Activated effector memory CD4-positive, alpha-beta T cell treated with anti-CD3 and anti-CD28 coated beads, Interleukin-2, amount 50 U/mL, for 16 hours (primary cell): ENCODE data around the gene SNED1.

Source experiments
- DNase-seq: peaks from one replicate; pipeline ENCODE4 v3.0.0-alpha.2; 2020

Gene SNED1

GRCh38 chr2:241007111-241007510 is 8.7 kb downstream of the SNED1 start:
- no peak for DNase-seq

- DNase-seq = no peak
Observed at GRCh38 chr2:241007880-241008710, 9.7 kb downstream of the SNED1 start.

GRCh38 chr2:241008711-241009121 is 10.3 kb downstream of the SNED1 start:
- no peak for DNase-seq

DNA sequence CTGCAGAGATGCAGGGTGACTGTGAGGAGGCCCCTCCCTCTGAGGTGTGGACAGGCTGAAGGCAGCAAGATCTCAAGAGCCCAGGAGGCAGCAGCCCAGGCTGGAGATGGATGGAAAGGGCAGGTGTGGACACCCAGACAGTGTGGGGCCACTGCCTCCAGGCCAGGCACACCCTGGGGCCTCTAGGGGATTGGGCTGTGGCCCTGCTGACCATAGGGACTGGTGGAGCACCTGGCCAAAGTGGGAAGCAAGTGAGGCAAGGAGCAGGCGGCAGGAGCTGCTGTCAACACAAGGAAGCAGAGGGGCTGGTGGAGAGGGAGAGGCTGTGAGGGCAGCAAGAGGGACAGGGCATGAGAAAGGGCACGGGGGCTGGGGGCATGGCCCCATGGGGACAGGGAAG is 10.8 kb downstream of the SNED1 start:
- DNase-seq = no peak

GRCh38 chr2:241009601-241010530 is 11.4 kb downstream of the SNED1 start:
- DNase-seq = peak; percentile 71

DNA sequence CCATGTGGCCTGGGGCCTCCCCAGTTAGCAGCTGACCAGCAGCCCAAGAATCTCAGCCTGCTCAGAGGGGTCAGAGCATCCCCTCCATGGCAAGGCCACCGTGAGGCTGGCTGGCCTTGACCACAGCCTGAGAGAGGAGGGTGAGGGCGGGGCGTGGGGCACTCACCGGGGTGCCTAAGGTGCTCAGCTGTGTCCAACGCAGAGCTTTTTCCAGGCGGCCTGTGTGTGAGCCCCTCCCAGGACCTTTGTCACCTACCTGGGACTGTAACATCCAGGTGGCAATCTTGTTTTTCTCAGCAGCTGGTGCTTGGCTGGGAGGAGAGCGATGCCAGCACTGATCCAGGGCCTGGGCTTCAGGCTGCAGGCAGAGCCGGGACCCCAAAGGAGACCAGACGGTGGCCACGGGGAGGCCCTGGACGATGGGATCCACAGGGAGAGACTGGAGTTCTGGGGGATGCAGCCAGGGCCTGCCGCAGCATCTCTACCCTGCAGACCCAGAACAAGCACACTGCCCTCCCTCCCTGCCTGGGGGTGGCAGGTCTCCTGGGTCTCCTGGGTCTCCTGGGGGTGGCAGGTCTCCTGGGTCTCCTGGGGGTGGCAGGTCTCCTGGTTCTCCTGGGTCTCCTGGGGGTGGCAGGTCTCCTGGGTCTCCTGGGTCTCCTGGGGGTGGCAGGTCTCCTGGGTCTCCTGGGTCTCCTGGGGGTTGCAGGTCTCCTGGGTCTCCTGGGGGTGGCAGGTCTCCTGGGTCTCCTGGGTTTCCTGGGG is 12.3 kb downstream of the SNED1 start:
- DNase-seq = no peak

GRCh38 chr2:241011296-241011600 is 12.8 kb downstream of the SNED1 start:
- no peak for DNase-seq

- no peak for DNase-seq
Observed at GRCh38 chr2:241011751-241012510, 13.5 kb downstream of the SNED1 start.

- DNase-seq = no peak
Observed at GRCh38 chr2:241014224-241014623, 15.8 kb downstream of the SNED1 start.

DNA sequence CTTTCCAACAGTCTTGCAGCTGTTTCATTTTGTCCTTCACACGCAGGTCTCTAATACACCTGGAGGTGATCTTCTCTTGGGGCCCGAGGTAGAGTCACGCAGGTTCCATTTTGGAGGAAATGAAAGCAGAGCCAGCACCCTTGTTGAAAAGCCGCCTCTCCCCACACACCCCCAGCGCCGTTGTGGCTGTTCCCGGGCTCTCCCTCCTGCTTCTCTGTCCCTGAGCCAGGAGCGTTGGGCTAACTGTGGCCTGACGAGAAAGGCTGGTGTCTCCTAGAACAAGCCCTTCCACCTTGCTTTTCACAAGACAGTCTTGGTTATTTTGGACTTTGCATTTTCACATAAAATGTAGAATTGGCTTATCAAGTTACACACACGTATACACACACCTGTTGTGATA is 16.3 kb downstream of the SNED1 start:
- no peak for DNase-seq

- no peak for DNase-seq
Observed at GRCh38 chr2:241015439-241015838, 17.0 kb downstream of the SNED1 start.

GRCh38 chr2:241017228-241017940 is 19.0 kb downstream of the SNED1 start:
- no peak for DNase-seq

DNA sequence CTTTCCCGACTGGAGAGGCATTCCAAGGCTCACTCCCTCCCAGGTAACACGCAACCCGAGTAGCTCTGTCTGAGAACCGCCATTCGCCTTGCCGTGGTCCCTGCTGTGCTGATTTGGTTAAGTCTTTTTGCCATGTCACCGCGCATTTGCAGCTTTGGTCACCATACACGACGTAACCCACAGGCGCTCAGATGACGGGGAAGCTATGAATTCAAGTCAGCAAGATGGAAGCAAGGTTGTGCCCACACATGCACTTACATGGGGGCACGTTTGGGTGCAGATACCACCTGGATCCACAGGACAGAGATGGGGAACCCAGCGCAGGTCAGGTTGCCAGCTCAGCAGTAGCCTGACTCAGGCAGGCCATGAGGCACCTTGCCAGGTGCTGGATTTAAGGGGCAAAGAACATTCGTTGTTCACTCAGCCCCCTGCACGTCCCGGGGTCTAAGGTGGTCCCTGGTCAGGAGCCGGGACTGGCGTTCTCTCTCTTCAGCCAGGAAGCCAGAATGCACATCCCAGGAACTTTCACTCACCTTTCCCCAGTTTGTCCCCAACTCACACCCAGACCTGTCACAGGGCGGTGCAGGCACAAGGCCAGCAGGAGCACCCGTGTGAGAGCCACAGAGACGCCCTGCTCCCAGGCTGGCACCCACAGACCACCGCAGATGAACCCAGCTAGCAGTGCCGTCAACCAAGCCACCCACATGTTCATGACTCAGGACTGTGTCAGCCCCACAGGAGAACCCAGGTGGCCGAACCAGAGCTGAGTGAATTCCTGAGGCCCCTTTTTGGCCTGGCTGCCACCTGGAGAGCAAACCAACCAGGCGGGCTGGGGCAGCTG is 19.9 kb downstream of the SNED1 start:
- no peak for DNase-seq

DNA sequence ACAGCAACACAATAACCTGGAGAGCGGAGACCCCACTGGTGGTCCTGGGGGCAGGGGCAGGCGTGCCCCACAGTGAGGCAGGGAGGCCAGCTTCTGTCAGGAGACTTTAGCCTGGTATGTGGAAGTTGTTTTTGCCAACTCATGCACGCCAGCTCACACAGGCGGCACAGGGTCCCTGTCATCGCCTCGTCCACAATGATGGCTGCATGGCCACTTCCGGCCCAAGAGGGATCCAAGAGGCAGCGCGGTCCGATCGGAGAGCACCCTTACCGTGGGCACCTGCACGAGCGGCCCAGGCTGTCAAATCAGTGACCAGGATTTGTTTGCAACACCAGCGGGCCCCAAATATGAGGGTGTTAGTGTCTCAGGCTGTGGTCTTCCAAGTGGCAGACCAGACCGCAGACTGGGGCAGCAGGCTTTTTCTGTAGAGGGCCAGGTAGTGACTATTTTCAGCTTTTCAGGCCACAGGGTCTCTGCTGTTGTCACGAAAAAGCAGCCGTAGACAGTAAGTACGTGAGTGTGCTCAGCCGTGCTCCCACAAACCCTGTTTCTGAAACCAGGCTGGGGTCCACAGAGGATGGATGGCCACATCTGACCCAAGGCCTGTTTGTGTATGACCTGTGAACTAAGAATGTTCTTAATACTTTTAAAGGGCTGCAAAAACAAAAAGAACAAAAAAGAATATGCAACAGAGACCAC is 21.2 kb downstream of the SNED1 start:
- no peak for DNase-seq

DNA sequence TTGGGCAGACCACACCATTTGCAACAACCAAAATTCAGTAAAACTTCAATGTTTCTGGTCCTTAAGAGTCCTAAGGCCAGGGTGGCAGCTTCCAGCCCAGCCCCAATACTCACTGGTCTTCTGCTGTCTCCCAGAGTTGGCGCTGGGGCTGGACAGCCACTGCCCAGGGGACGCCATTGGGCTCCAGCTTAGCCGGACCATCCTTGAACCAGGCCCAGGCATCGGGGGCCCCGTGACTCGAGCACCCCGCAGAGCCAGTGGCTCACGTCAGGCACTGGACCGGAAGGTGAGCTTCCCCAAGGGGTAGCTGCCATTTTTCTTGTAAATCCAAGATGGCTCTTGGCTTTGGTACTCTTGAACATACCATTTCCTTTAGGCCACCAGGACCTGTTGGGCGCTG is 21.8 kb downstream of the SNED1 start:
- no peak for DNase-seq

GRCh38 chr2:241020629-241021190 is 22.3 kb downstream of the SNED1 start:
- no peak for DNase-seq

DNA sequence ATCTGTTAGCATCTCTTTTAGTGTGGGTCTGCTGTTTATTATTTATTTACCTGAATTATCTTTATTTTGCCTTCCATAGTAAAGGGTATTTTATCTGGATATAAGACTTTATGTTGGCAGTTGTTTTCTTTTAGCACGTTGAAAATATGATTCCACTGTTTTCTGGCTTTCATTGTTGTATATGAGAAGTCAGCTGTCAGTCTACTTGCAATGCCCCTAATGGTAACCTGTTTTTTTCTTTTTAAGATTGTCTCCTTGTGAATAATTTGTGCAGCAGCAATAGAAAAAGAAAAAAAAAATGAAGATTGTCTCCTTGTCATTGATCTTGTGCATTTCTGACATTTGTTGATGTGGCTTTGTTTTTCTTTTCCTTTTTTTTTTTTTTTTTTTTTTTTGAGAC is 27.2 kb downstream of the SNED1 start:
- no peak for DNase-seq

GRCh38 chr2:241029599-241030332 is 31.3 kb downstream of the SNED1 start:
- DNase-seq = no peak

- no peak for DNase-seq
Observed at GRCh38 chr2:241030333-241030680, 31.9 kb downstream of the SNED1 start.
